Activated CD4-positive, alpha-beta T cell treated with anti-CD3 and anti-CD28 coated beads for 4 hours (primary cell): ENCODE data around the gene NENF.

Experiments
- DNase-seq, 2 donors: peaks; one replicate each; pipeline ENCODE4 v3.0.0-alpha.2; 2020

NENF gene

GRCh38 chr1:212482637-212483441 lies 50.1 kb downstream of the NENF start:
- DNase-seq: no peak

GRCh38 chr1:212484701-212485570 lies 52.2 kb downstream of the NENF start:
- no peak for DNase-seq

GRCh38 chr1:212485571-212485912 lies 52.8 kb downstream of the NENF start:
- no peak for DNase-seq

GRCh38 chr1:212485913-212486618 lies 53.3 kb downstream of the NENF start:
- DNase-seq: no peak

- DNase-seq: no peak
Observed at GRCh38 chr1:212486619-212486975, 53.9 kb downstream of the NENF start.

GRCh38 chr1:212487286-212487685 lies 54.6 kb downstream of the NENF start:
- no peak for DNase-seq

- no peak for DNase-seq
Observed at GRCh38 chr1:212487774-212488435, 55.2 kb downstream of the NENF start.

- no peak for DNase-seq
Observed at GRCh38 chr1:212488436-212489283, 55.9 kb downstream of the NENF start.

- DNase-seq: no peak
Observed at GRCh38 chr1:212489284-212489859, 56.7 kb downstream of the NENF start.

- no peak for DNase-seq
Observed at GRCh38 chr1:212490276-212490675, 57.6 kb downstream of the NENF start.

- no peak for DNase-seq
Observed at GRCh38 chr1:212491454-212491853, 58.7 kb downstream of the NENF start.
